Smooth muscle cell (in vitro differentiated cells): ENCODE measurements around the gene RTP1. TPM values are rescaled to one million over a fixed set of nuclear protein-coding genes. Genes with fewer than 3 reads are reported as not detected.

Experiments used
- DNase-seq: peaks from one replicate; lab custom pipeline; 2025; ENCODE audit not compliant: unreplicated experiment; lab: John Stamatoyannopoulos, UW
- H2AFZ ChIP-seq: fragments of 200-600 bp; sonication (generic); 2 replicates; pipeline ENCODE4 v1.6.0; 2016; ENCODE audit warnings: antibody characterized with exemption, low read depth, mild to moderate bottlenecking
- H3F3A ChIP-seq: fragments of 200-600 bp; sonication (generic); 2 replicates; pipeline ENCODE4 v1.6.0; 2017; ENCODE audit warnings: antibody characterized with exemption, low read depth
- H3K27ac ChIP-seq: fragments of 200-600 bp; sonication (generic); 2 replicates; pipeline ENCODE4 v1.5.1; 2016; ENCODE audit warnings: low read depth, mild to moderate bottlenecking
- H3K27me3 ChIP-seq: fragments of 200-600 bp; sonication (generic); 2 replicates; pipeline ENCODE4 v1.6.1; 2016; ENCODE audit warnings: low read depth, mild to moderate bottlenecking
- H3K36me3 ChIP-seq: fragments of 200-600 bp; sonication (generic); 2 replicates; pipeline ENCODE4 v1.5.1; 2016; ENCODE audit warnings: low read depth
- H3K4me1 ChIP-seq: fragments of 200-600 bp; sonication (generic); 2 replicates; pipeline ENCODE4 v1.5.1; 2016; ENCODE audit warnings: low read depth
- H3K4me2 ChIP-seq: fragments of 200-600 bp; sonication (generic); 2 replicates; pipeline ENCODE4 v1.6.0; 2016; ENCODE audit warnings: mild to moderate bottlenecking
- H3K4me3 ChIP-seq: fragments of 200-600 bp; sonication (generic); 2 replicates; pipeline ENCODE4 v1.5.1; 2016; ENCODE audit warnings: mild to moderate bottlenecking
- H3K79me2 ChIP-seq: fragments of 200-600 bp; sonication (generic); 2 replicates; pipeline ENCODE4 v1.6.0; 2016; ENCODE audit warnings: low read depth, mild to moderate bottlenecking
- H3K9ac ChIP-seq: fragments of 200-600 bp; sonication (generic); 2 replicates; pipeline ENCODE4 v1.6.0; 2016; ENCODE audit warnings: low read depth
- H3K9me3 ChIP-seq: fragments of 200-600 bp; sonication (generic); replicated peaks from 2 replicates; pipeline ENCODE4 v1.5.1; 2016; ENCODE audit warnings: low read depth
- H4K20me1 ChIP-seq: fragments of 200-600 bp; sonication (generic); 2 replicates; pipeline ENCODE4 v1.6.0; 2016; ENCODE audit warnings: low read depth
- WGBS: methylation state at CpG from one replicate; pipeline ENCODE4 v1.1.7; 2016; ENCODE audit warnings: low lambda C conversion rate; 5-methylcytosine and 5-hydroxymethylcytosine counted together
- polyA plus RNA-seq: library from polyadenylated mRNA; unstranded; fragments of >200 nt; fragmentation: Nextera tagmentation; extraction: Ambion mirVana; gene quantifications from 2 replicates; pipeline ENCODE4 v1.2.1, GENCODE V29; 2016
- total RNA-seq: library from RNA; depleted of rRNA; stranded (reverse); fragments of >200 nt; gene quantifications from 2 replicates; pipeline ENCODE4 v1.2.3, GENCODE V29; 2014
- TF ChIP-seq, protein P1 (sequence below): fragments of 200-600 bp; sonication (generic); IDR thresholded peaks from 2 replicates; pipeline ENCODE4 v1.5.1; 2017; ENCODE audit warnings: borderline replicate concordance, mild to moderate bottlenecking, antibody characterized with exemption; ENCODE audit not compliant: insufficient read depth, poor library complexity, severe bottlenecking

Gene RTP1
- total and polyA plus RNA-seq, 2 experiments from 2014 or later = not detected

DNA sequence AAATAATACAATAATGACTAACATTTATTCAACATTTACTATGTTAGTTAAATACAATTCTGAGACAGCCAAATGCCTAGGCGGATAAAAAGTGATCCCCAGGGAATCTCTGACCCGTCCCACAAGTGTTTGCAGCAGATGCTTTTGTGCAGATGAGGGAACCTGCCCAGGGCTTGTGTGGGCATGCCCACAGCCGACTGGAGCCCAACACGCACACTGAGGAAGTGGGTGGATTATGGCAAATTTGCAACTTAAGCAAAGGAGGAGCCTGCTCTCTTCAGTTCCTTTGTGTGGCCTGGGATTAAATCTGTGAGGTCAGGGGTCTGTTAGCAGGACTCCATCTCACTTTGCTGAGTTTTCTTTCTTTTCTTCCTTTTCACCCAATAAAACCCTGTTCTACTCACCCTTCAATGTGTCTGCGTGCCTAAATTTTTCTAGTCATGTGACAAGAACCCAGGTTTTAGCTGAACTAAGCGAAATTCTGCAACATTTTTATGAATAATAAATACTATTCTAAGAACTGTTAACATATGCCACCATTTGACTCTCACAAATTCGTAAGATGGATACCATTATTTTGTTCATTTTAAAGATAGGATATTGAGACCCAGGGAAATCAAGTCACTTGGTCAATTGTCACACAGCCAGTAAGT, 13.9 kb upstream of the RTP1 start:
- TF ChIP-seq, protein P1, sequence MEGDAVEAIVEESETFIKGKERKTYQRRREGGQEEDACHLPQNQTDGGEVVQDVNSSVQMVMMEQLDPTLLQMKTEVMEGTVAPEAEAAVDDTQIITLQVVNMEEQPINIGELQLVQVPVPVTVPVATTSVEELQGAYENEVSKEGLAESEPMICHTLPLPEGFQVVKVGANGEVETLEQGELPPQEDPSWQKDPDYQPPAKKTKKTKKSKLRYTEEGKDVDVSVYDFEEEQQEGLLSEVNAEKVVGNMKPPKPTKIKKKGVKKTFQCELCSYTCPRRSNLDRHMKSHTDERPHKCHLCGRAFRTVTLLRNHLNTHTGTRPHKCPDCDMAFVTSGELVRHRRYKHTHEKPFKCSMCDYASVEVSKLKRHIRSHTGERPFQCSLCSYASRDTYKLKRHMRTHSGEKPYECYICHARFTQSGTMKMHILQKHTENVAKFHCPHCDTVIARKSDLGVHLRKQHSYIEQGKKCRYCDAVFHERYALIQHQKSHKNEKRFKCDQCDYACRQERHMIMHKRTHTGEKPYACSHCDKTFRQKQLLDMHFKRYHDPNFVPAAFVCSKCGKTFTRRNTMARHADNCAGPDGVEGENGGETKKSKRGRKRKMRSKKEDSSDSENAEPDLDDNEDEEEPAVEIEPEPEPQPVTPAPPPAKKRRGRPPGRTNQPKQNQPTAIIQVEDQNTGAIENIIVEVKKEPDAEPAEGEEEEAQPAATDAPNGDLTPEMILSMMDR = no peak
- Histone ChIP-seq H3K4me3 (no peak overlapping the region), H3K79me2 (no peaks in the 10 kb centered on the region), H3K36me3 (no peaks in the 10 kb centered on the region), H3F3A (peaks cover 6% of the 10 kb centered on the region), H3K4me2 (peak overlapping the region; percentile 45), H2AFZ (peak overlapping the region; percentile 44), H3K9me3 (no peaks in the 10 kb centered on the region), H4K20me1 (no peaks in the 10 kb centered on the region), H3K9ac (peak overlapping the region; percentile 34), H3K4me1 (peaks cover 26% of the 10 kb centered on the region), H3K27me3 (peaks cover 16% of the 10 kb centered on the region), H3K27ac (peak overlapping the region; percentile 83)
- 38% methylated on average over 7 of the region's 7 CpGs for WGBS
- DNase-seq = no peak

DNA sequence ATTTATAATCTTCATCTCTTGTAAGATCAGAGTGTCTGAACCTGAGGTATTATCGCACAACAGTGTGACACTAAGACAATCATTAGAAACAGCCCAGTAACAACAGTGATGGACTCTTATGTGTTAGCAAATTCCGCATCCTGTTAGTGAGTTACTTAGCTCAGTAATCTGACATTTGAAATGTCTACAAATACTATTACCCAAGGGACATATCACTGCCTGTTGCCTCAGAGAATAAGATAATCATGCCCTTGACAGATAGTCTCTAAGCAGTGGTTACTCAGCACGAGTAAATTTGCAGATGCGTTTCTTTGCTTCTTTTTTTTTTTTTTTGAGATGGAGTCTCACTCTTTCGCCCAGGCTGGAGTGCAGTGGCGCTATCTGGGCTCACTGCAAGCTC, 13.4 kb upstream of the RTP1 start:
- Histone ChIP-seq H3K4me2 (peak overlapping the region; percentile 45), H3K9me3 (no peaks in the 10 kb centered on the region), H3K36me3 (no peaks in the 10 kb centered on the region), H3K79me2 (no peaks in the 10 kb centered on the region), H2AFZ (no peak overlapping the region), H3K4me3 (no peak overlapping the region), H3K9ac (peak overlapping the region; percentile 20), H4K20me1 (no peaks in the 10 kb centered on the region), H3K4me1 (peaks cover 26% of the 10 kb centered on the region), H3F3A (peaks cover 6% of the 10 kb centered on the region), H3K27me3 (peaks cover 16% of the 10 kb centered on the region), H3K27ac (peak overlapping the region; percentile 83)
- TF ChIP-seq, protein P1 = no peak
- no peak for DNase-seq
- 42% methylated on average over 6 of the region's 6 CpGs for WGBS

DNA sequence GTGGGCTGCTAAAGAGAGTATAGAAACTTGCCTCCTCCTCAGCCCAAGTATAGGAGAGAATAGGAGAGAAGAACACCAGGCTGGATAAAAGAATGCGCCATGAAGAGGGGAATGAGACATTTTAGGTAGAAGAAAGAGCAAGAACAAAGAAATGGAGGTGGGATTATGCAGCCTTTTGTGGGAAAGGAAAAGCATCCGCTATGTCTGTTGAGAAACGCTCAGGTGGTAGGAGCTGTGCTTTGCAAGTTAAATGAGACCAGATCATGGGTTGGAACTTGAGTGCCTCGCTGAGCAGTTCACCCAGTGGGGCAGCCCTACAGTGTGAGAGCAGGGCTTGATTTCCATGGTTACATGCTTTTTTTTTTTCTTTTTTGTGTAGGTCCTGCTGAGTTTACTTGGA, 11.5 kb upstream of the RTP1 start:
- WGBS = 59% methylated on average over 4 of the region's 4 CpGs
- Histone ChIP-seq H3K36me3 (no peaks in the 10 kb centered on the region), H3K79me2 (no peaks in the 10 kb centered on the region), H3F3A (peaks cover 6% of the 10 kb centered on the region), H3K4me1 (peaks cover 29% of the 10 kb centered on the region), H2AFZ (peak overlapping the region; percentile 30), H3K9me3 (no peaks in the 10 kb centered on the region), H3K27ac (peak overlapping the region; percentile 61), H3K4me2 (peak overlapping the region; percentile 60), H3K27me3 (peaks cover under 1% of the 10 kb centered on the region), H3K9ac (no peak overlapping the region), H3K4me3 (no peak overlapping the region), H4K20me1 (no peaks in the 10 kb centered on the region)
- DNase-seq = no peak
- TF ChIP-seq, protein P1 = no peak

DNA sequence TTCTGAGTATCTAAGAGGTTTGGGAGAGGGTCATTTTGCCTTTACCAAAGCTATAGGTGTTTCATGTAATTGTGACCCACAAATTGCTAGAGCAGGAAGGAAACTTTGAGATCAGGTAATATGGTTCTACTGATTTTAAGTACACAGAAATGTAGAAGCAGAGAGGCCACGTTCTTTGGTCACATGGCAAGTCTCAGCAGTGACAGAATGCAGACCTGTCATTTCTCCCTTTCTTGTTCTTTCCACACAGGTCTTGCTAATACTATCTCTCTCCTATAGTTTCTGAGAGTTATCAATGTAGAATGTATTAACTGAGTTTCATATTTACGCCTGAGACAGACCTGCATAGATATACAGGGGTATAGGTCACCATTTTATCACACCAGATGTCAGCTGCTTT, 10.9 kb upstream of the RTP1 start:
- H3K27me3 ChIP-seq = no peaks in the 10 kb centered on the region
- H3K4me3 ChIP-seq = no peak overlapping the region
- H3K79me2 ChIP-seq = no peaks in the 10 kb centered on the region
- TF ChIP-seq, protein P1 = no peak
- peak overlapping the region; percentile 61 for H3K27ac ChIP-seq
- no peaks in the 10 kb centered on the region for H4K20me1 ChIP-seq
- no peaks in the 10 kb centered on the region for H3K36me3 ChIP-seq
- peaks cover 29% of the 10 kb centered on the region for H3K4me1 ChIP-seq
- H3K9me3 ChIP-seq = no peaks in the 10 kb centered on the region
- peaks cover 6% of the 10 kb centered on the region for H3F3A ChIP-seq
- peak overlapping the region; percentile 35 for H2AFZ ChIP-seq
- H3K9ac ChIP-seq = no peak overlapping the region
- no peak for DNase-seq
- 59% methylated on average over 2 of the region's 2 CpGs for WGBS
- H3K4me2 ChIP-seq = peak overlapping the region; percentile 60
